Hippocampal formation (tissue), 2 donors: ENCODE results near the gene CTIF.

Source experiments
- DNase-seq, 2 donors: peaks; one replicate each; lab custom pipeline; 2025; lab: John Stamatoyannopoulos, UW

CTIF gene

GRCh38 chr18:48787203-48788151, 248.6 kb downstream of the CTIF start:
- DNase-seq: no peak

DNA sequence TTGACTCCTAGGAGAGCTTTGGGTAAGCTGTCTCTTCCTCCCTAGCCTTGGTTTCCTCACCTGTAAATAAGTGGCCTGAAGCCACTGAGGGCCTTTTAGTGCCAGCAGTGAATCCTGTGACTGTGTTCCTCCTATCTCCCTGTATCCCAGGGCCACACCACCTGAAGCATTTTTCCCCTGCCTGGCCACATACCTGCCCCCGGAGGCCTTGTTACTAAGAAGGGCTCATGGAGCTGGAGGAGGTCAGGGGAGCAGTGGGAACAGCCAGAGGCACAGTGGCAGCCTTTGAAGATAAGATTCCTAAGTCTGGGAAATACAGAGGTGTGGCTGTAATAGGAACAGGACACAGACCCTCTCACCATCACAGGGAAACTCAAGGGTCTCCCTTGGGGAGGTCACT, 249.5 kb downstream of the CTIF start:
- DNase-seq: no peak

DNA sequence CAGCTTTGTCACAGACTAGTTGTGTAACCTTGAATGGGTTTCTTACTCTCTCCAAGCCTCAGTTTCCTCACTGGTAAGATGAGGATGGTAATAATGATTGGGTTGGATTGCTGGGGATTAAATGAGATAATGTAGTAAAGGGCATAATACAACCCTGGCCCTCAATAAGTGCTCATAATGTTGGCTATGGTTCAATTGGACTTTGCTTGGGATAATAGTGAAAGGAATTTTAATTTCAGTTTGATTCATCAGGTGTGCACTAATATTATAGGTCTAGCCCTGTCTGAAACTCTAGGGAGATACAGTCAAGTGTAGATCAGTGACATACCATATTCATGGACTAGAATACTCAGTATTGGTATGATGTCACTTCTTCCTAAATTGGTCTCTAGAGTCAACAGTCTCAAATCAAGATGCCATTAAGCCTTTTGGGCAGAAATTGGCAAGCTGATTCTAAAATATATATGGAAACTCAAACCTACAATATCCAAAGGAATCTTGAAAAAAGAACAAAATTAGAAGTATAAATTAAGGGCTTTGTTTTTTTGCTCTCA, 250.5 kb downstream of the CTIF start:
- no peak for DNase-seq

- DNase-seq: no peak
Measured at GRCh38 chr18:48790226-48790863, 251.5 kb downstream of the CTIF start.

- DNase-seq: no peak
Measured at GRCh38 chr18:48790869-48791635, 252.2 kb downstream of the CTIF start.

DNA sequence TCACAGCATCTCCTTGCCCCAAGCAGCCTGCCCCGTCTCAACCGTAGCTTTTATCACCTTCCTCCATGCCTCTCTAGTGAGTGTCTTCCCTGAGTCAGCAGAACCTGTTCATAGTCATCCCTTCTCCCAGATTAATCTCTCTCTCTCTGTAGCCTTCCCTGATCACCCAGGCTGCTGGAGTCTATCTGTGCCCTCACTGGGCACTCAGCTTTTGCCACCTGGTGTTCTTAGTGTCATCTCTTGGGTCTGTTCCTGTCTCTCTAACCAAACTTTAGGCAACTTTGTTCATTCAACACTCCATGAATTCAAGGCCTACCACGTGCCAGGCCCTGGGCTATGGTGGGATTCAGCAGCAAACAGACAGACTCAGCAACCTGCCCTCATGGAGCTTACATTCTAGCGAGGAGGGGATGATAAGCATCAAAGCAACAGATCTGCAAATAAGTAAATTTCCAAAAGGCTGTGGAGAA, 252.8 kb downstream of the CTIF start:
- no peak for DNase-seq

DNA sequence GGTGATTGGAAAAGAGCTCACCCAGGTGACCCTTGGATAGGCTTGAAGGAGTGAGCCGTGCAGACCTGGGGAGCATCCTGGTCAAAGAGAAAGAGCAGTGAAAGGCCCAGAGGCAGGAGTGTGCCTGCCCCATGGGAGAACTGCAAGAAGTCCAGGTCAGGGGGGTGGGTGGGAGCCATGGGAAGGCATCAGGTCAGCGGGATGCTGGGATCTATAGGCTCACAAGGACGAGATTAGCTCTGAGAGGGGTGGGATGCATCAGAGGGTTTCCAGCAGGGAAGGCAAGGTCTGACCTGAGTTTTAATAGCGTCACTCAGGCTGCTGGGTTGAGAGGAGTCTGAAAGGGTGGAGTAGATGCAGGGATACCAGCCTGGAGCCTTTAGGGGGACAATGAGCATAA, 253.3 kb downstream of the CTIF start:
- DNase-seq: no peak

GRCh38 chr18:48792611-48793380, 254.0 kb downstream of the CTIF start:
- DNase-seq: no peak

DNA sequence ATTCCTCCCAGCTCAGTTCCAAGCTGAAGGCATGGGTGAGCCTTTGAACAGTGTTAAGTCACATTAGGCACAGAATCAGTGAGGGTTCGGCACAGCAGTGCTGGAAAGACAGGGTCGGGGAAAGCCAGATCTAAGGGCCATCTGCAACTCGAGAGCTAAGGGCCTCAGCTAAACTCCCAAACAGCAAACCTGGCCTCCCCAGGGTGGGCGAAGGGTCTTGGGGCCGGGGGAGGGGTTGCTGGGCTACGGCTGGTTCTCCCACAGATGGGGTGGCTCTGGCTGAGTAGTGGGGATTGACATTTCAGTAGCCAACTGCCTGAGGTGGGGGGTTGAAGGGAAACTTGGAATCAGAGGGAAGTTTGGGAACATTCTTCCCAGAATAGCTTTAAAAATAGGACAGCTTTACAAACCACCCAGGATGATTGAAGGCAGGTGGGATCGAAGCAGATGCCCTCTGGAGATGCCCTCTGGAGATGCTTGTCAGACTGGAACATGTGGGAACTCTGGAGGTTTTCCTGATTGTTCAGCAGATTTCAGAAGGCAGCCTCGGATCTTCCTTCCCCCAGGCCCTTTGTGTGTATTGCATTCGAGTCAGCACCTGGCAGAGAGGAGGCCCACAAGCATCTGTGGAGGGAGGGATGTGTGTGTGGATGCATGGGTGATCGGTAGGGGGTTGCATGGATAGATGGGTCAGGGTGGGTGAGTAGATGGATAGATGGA, 255.6 kb downstream of the CTIF start:
- no peak for DNase-seq

- no peak for DNase-seq
Measured at GRCh38 chr18:48795696-48796095, 256.9 kb downstream of the CTIF start.

DNA sequence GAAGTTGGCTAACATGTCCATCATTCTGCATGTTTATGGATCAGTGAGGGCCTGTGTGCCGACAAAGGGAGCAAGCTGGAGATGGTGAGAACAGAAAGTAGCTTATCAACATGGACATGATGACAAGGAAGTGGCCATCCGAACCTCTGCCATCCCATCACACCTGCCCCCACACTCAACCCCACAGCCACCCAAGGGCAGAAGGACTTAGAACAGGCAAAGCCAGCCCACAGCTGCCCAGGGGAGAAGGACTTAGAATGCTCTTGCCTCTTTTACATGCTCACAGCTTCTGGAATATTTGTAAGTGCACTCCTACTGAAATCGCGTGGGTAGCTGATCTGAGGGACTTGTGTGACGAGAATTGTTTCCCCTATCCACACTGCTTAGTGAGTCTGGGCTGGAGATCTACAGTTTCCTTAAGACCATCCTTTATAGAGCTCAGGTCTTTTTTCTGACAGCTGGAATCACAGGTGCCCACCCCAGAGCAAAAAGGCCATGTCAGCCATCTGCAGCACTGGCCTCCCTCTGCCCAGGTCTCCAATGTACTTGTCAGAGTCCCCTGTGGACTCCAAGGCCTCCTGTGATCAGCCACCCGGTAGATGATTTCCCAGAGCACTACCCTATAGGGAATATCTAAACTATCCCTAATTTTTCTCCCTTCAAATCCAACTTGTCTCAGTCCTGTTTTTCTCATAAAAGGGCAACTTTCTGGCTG, 257.8 kb downstream of the CTIF start:
- DNase-seq: no peak

DNA sequence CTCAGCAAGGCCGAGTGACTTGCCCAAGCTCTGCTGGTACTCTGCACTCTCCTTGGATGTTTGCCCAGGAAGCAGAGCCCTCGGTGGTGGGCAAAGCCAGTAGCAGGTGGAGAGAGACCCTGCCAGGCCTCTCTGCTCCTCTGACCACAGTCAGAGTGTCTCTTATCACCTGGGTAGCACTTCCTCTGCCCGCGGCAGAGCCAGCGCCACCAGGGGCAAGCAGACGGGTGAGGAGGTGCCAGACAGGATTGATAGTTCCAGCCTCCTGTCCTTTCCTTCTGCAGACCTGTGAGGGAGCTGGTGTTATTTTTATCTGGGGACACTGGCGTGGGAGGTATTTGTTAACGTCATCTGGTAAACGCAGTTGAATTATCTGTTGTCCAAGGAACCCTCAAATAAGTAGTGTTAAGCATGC, 259.0 kb downstream of the CTIF start:
- no peak for DNase-seq

- DNase-seq: no peak
Measured at GRCh38 chr18:48798334-48799245, 259.8 kb downstream of the CTIF start.

GRCh38 chr18:48799724-48800315, 261.0 kb downstream of the CTIF start:
- DNase-seq: no peak

GRCh38 chr18:48800466-48800865, 261.6 kb downstream of the CTIF start:
- no peak for DNase-seq

- DNase-seq: no peak
Measured at GRCh38 chr18:48800876-48801727, 262.3 kb downstream of the CTIF start.

DNA sequence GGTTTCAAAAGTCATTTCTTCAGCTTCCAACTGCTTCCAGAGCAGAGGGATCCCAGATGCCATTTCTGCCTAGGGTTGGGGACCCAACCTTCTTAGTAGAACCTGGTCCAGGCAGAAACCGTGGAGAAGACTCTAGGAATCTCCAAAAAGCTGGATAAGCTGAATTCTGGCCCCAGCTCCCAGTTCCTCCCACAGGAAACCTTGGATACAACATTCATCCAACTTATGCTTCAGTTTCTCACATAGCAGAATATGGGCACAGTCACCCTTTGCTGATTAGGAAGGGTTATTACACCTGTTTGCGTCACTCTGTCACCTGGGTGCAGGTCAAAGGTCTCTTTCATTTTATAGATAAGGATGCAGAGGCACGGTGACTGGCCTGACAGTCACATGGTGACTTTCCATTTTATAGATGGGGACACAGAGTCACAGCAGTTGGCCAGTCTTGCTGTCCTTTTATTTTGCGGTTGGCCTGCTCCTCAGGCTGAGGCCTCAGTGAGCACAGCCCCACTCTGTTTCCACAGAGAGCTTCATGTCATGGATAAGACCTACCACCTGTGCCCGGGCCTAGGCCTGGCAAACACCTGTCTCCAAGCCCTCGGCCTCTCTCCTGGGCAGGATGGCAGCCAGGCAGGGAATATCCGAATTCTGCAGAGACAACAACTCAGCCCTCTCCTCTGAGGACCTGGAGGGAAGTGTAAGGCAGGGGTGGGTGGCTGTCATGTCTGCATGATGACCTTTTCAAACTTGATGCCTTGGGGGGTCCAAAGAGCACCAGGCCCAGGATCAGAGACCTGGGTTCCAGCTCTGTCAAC, 263.1 kb downstream of the CTIF start:
- no peak for DNase-seq
